Esophagus squamous epithelium (tissue), 5 donors: ENCODE data around the gene GRIK2. TPM values are rescaled to one million over a fixed set of nuclear protein-coding genes. Genes with fewer than 3 reads are reported as not detected.

Source experiments
- DNase-seq: peaks from one replicate; lab custom pipeline; 2025; lab: John Stamatoyannopoulos, UW
- H3K27ac ChIP-seq, 4 donors: fragments of 200-600 bp; sonication (generic); one replicate each; pipeline ENCODE4 v1.5.1; 2016 to 2019; ENCODE audit warnings: mild to moderate bottlenecking in 1 of 4
- H3K27me3 ChIP-seq, 4 donors: fragments of 200-600 bp; sonication (generic); 1 replicate in 3 of 4; 2 replicates in 1 of 4; pipeline versions ENCODE4 v1.5.1 to v1.6.0; 2017 to 2021; ENCODE audit warnings: antibody characterized with exemption in 1 of 4
- H3K36me3 ChIP-seq, 3 donors: fragments of 200-600 bp; sonication (generic); one replicate each; pipeline ENCODE4 v1.5.1; 2016 to 2019
- H3K4me1 ChIP-seq, 3 donors: fragments of 200-600 bp; sonication (generic); one replicate each; pipeline ENCODE4 v1.5.1; 2017 to 2019
- H3K4me3 ChIP-seq, 4 donors: fragments of 200-600 bp; sonication (generic); 1 replicate in 3 of 4; 2 replicates in 1 of 4; pipeline ENCODE4 v1.5.1; 2016 to 2019; ENCODE audit warnings: mild to moderate bottlenecking in 2 of 4, moderate library complexity in 1 of 4
- H3K9me3 ChIP-seq, 3 donors: fragments of 200-600 bp; sonication (generic); one replicate each; pipeline ENCODE4 v1.5.1; 2016 to 2019
- CTCF ChIP-seq, 6 experiments: fragments of 450-650 bp in 4 of 6; fragments of 200-600 bp in 2 of 6; sonication (generic) in 2 of 6; IDR thresholded peaks; one replicate each; pipeline ENCODE4 v1.5.1; 2016 to 2019; ENCODE audit warnings: antibody characterized with exemption in 6 of 6, mild to moderate bottlenecking in 4 of 6, moderate library complexity in 4 of 6
- POLR2A ChIP-seq, 4 donors: fragments of 450-650 bp; IDR thresholded peaks; one replicate each; pipeline ENCODE4 v1.6.1; 2017; ENCODE audit warnings: antibody characterized with exemption in 4 of 4, mild to moderate bottlenecking in 4 of 4, moderate library complexity in 3 of 4
- WGBS, 2 donors: methylation state at CpG; one replicate each; pipeline ENCODE4 v1.1.5; 2018; 5-methylcytosine and 5-hydroxymethylcytosine counted together
- intact Hi-C: fragments of 100-400 bp; cut with DNase I; formaldehyde crosslinking; loops from one replicate; pipeline ENCODE4 v1.15.0; 2022
- total RNA-seq, 4 donors: library from RNA; depleted of rRNA; stranded (reverse); fragments of >200 nt; gene quantifications; one replicate each; pipeline ENCODE4 v1.1.0, GENCODE V29; 2016
- donor health status: DM: yes; HTN: yes; CAD: no.

GRIK2 gene
- total RNA-seq, 4 donors from 2014 or later = 0.19 TPM; not detected in 3

DNA sequence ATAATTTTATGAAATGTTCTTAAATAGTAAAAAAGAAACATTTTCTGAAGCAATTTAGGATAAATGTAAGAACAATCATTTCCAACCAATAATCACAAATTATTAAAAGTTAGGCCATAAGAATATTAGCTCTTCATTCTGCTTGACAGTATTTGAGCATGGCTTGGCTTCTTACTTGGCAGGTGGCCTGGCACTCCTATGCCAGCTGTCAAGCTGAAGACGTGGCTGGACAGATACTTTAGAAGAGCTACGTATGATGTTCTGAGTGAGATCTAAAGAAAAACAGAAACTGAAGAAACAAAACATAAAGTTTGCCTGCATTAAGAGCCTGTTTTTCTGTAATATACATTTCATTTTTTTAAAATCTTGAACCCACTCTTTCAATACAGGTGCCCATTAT, 438.9 kb downstream of the GRIK2 start:
- H3K27me3 ChIP-seq = no peaks in the 10 kb centered on the region
- WGBS, 2 donors = 22 to 38% methylated on average over 2 of the region's 2 CpGs
- H3K27ac ChIP-seq = no peak overlapping the region
- no peak for DNase-seq
- intact Hi-C loops = no loop called here
- TF ChIP-seq POLR2A (IDR thresholded peaks at IDR 0.05) = no peak
- TF ChIP-seq CTCF (IDR thresholded peaks at IDR 0.05) = no peak
- H3K9me3 ChIP-seq = peaks cover 0 to 13% (median 6%) of the 10 kb centered on the region in 3 donors
- H3K4me3 ChIP-seq = no peak overlapping the region
- no peaks in the 10 kb centered on the region for H3K36me3 ChIP-seq
- no peaks in the 10 kb centered on the region for H3K4me1 ChIP-seq

- no peaks in the 10 kb centered on the region for H3K9me3 ChIP-seq
- H3K4me3 ChIP-seq = no peak overlapping the region
- no peak for DNase-seq
- H3K27me3 ChIP-seq = no peaks in the 10 kb centered on the region
- no peaks in the 10 kb centered on the region for H3K36me3 ChIP-seq
- H3K27ac ChIP-seq = no peak overlapping the region
- intact Hi-C loops = no loop called here
- H3K4me1 ChIP-seq = no peaks in the 10 kb centered on the region
- no peak for TF ChIP-seq POLR2A (IDR thresholded peaks at IDR 0.05)
- TF ChIP-seq CTCF (IDR thresholded peaks at IDR 0.05) = no peak
- 75% methylated on average over 1 of the region's 1 CpG for WGBS, 2 donors
These were observed 446.6 kb downstream of the GRIK2 start for GRCh38 chr6:101840100-101840499.

- 7 to 36% methylated on average over 1 to 2 of the region's 2 CpGs for WGBS, 2 donors
These were observed 451.7 kb downstream of the GRIK2 start for GRCh38 chr6:101845172-101845571.

GRCh38 chr6:101845621-101846020, 452.1 kb downstream of the GRIK2 start:
- no peak overlapping the region for H3K27ac ChIP-seq
- H3K4me1 ChIP-seq = no peaks in the 10 kb centered on the region
- H3K9me3 ChIP-seq = no peaks in the 10 kb centered on the region
- no peaks in the 10 kb centered on the region for H3K36me3 ChIP-seq
- intact Hi-C loops = no loop called here
- TF ChIP-seq POLR2A (IDR thresholded peaks at IDR 0.05) (no peak), CTCF (IDR thresholded peaks at IDR 0.05) (no peak)
- DNase-seq = no peak
- H3K27me3 ChIP-seq = no peaks in the 10 kb centered on the region
- WGBS, 2 donors = 64 to 65% methylated on average over 1 of the region's 1 CpG
- H3K4me3 ChIP-seq = no peak overlapping the region

More at GRCh38 chr6:101845172-101845571, 451.7 kb downstream of the GRIK2 start:
- Histone ChIP-seq H3K4me3 (no peak overlapping the region), H3K27me3 (no peaks in the 10 kb centered on the region), H3K9me3 (no peaks in the 10 kb centered on the region), H3K4me1 (no peaks in the 10 kb centered on the region), H3K36me3 (no peaks in the 10 kb centered on the region), H3K27ac (no peak overlapping the region)
- TF ChIP-seq POLR2A (IDR thresholded peaks at IDR 0.05) (no peak), CTCF (IDR thresholded peaks at IDR 0.05) (no peak)
- intact Hi-C loops = no loop called here
- no peak for DNase-seq

GRCh38 chr6:101847690-101848089, 454.2 kb downstream of the GRIK2 start:
- H3K9me3 ChIP-seq = no peaks in the 10 kb centered on the region
- no peaks in the 10 kb centered on the region for H3K4me1 ChIP-seq
- no peaks in the 10 kb centered on the region for H3K27me3 ChIP-seq
- H3K27ac ChIP-seq = no peak overlapping the region
- no peak for TF ChIP-seq POLR2A (IDR thresholded peaks at IDR 0.05)
- no peak for TF ChIP-seq CTCF (IDR thresholded peaks at IDR 0.05)
- H3K36me3 ChIP-seq = no peaks in the 10 kb centered on the region
- intact Hi-C loops = no loop called here
- DNase-seq = no peak
- WGBS, 2 donors = 46 to 53% methylated on average over 3 of the region's 3 CpGs
- no peak overlapping the region for H3K4me3 ChIP-seq
